GM10248 (cell line): ENCODE results near the gene CLDN25.
A peak's percentile ranks its signal among the peaks of the same experiment; 100 is the strongest.
"Not testable (repeated sequence)": the region's sequence is repeated elsewhere in the genome, so short reads cannot be mapped to it uniquely, and the experiment has no call there.

ENCODE experiments used
- CTCF ChIA-PET: fragments of 300-600 bp; sonication (Branson Sonifier 250); formaldehyde crosslinking; extraction: SDS; loops from one replicate; lab custom pipeline; 2021; ENCODE audit warnings: antibody characterized with exemption; lab: Yijun Ruan, JAX
- POLR2A ChIA-PET: fragments of 350-650 bp; sonication (Branson Sonifier 250); formaldehyde crosslinking; extraction: SDS; loops from one replicate; lab custom pipeline; 2020; ENCODE audit warnings: antibody characterized with exemption; lab: Yijun Ruan, JAX
- DNase-seq: peaks from one replicate; pipeline ENCODE4 v3.0.0; 2012; ENCODE audit errors: extremely low spot score
- TF ChIP-seq, protein P1 (sequence below): IDR thresholded peaks from 2 replicates; pipeline ENCODE4 v1.5.1; 2012; ENCODE audit warnings: mild to moderate bottlenecking, low read depth; ENCODE audit errors: extremely low read depth, missing control alignments, control extremely low read depth

CLDN25 gene

GRCh38 chr11:113781682-113782081 lies 2.1 kb downstream of the CLDN25 start:
- TF ChIP-seq, protein P1, sequence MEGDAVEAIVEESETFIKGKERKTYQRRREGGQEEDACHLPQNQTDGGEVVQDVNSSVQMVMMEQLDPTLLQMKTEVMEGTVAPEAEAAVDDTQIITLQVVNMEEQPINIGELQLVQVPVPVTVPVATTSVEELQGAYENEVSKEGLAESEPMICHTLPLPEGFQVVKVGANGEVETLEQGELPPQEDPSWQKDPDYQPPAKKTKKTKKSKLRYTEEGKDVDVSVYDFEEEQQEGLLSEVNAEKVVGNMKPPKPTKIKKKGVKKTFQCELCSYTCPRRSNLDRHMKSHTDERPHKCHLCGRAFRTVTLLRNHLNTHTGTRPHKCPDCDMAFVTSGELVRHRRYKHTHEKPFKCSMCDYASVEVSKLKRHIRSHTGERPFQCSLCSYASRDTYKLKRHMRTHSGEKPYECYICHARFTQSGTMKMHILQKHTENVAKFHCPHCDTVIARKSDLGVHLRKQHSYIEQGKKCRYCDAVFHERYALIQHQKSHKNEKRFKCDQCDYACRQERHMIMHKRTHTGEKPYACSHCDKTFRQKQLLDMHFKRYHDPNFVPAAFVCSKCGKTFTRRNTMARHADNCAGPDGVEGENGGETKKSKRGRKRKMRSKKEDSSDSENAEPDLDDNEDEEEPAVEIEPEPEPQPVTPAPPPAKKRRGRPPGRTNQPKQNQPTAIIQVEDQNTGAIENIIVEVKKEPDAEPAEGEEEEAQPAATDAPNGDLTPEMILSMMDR = no peak
- DNase-seq = no peak
- ChIA-PET POLR2A (interaction anchor here (0.6 kb wide), 1 partner anchor 65 kb away, joined by 3 read pairs; no protein-coding TSS in a partner anchor), CTCF (interaction anchor here (1.0 to 1.8 kb wide), 5 partner anchors 9 to 114 kb away, joined by 3 to 10 read pairs (median 4); partner anchors contain the start of gene ZW10)

GRCh38 chr11:113782134-113782533 lies 2.5 kb downstream of the CLDN25 start:
- ChIA-PET POLR2A (no interaction called here), CTCF (interaction anchor here (1.0 to 1.8 kb wide), 4 partner anchors 9 to 18 kb away, joined by 4 to 10 read pairs (median 4); partner anchors contain the start of gene ZW10)
- TF ChIP-seq, protein P1 = no peak

GRCh38 chr11:113789016-113789415 lies 9.4 kb downstream of the CLDN25 start:
- CTCF ChIA-PET = interaction anchor here (2.6 kb wide), 1 partner anchor 8 kb away, joined by 17 read pairs; no protein-coding TSS in a partner anchor
- POLR2A ChIA-PET, DNase-seq: not testable (repeated sequence)

More at GRCh38 chr11:113782134-113782533, 2.5 kb downstream of the CLDN25 start:
- DNase-seq = no peak

DNA sequence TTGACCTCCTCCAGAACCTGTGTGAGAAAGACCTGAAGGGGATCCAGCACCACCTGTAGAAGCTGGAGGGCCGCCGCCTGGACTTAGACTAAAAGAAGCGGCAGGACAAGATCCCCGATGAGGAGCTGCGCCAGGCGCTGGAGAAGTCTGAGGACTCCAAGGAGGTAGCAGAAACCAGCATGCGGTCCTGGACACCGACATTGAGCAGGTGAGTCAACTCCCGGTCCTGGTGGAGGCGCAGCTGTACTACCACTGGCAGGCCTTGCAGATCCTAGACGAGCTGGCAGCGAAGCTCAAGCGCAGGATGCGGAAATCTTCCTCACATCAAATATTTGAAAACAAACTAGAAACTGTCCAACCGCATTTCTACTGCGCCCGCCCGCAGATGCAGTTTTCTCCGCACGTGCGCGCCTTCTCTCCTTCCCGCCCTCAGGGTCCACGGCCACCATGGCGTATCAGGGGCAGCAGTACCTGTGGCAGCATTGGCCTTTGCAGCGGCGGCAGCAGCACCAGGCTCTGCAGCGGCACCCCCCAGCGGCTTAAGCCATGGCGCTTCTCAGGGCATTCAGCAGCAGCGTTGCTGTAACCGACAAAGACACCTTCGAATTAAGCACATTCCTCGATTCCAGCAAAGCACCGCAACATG lies 10.2 kb downstream of the CLDN25 start:
- ChIA-PET CTCF (no interaction called here), POLR2A (no interaction called here)
- TF ChIP-seq, protein P1 = no peak
- no peak for DNase-seq

DNA sequence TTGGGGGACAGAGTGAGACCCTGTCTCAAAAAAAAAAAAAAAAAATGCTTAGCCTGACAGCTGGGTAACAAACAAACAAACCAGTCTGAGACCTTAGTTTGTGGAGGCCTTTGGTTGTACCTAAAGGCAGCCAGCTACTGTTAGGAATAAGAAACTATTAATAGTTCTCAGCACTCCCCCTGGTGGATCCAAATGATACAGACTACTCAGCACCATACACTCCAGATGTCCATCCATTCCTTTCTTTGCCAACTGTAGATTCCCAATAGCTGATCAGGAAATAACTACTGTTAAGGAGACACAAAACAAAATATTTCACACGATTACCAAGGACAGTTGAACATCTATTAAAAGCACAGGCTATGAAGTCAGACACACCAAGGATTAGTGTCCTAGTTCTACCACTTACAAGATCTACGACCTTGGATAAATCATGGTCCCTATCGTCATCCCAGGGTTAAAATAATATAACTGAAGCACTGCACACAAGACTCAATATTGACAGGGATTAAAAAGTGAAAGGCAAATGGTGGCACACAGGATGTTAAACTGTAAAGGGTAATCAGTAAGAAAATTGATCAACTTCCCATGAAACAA lies 17.2 kb downstream of the CLDN25 start:
- TF ChIP-seq, protein P1 = peak; percentile 52
- DNase-seq = peak; percentile 55
- ChIA-PET POLR2A (no interaction called here), CTCF (interaction anchor here (0.5 to 3.5 kb wide), 20 partner anchors 9 to 491 kb away, joined by 3 to 25 read pairs (median 4); partner anchors contain the start of gene ZW10)

DNA sequence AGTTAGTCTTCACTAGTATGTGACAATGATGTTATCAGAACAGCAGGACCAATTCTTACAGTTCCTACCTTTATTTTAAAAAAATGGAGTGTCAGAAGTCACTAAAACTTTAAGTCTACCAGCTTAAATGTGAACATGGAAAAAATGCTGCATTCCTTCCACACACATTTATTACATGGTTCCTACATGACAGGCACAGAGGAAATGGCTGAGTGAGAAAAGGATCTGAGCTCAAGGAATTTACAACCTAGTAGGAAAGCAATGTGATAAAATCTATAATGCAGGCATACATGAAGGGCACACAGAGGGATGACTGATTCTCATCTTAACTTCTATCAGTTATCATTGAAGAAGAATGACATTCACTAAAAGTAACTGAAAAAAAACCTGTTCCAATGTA lies 23.0 kb downstream of the CLDN25 start:
- CTCF ChIA-PET = interaction anchor here (1.3 to 1.7 kb wide), 2 partner anchors 13 to 458 kb away, joined by 4 to 6 read pairs; no protein-coding TSS in a partner anchor
- TF ChIP-seq, protein P1 = no peak
- POLR2A ChIA-PET = no interaction called here
- DNase-seq = no peak
